Heart left ventricle (tissue), 16 donors: ENCODE measurements around the gene RNF175. TPM values are rescaled to one million over a fixed set of nuclear protein-coding genes. Genes with fewer than 3 reads are reported as not detected.

Source experiments
- ATAC-seq, 4 donors: fragments of 200-7000 bp; cut with Tn5 transposase; one replicate each; pipeline ENCODE4 v1.9.1; 2020 to 2022; ENCODE audit warnings: moderate library complexity in 4 of 4, mild to moderate bottlenecking in 3 of 4, moderate number of reproducible peaks in 1 of 4
- DNase-seq, 5 donors: peaks; one replicate each; pipeline ENCODE4 v3.0.0-alpha.2; 2020
- H3K27ac ChIP-seq, 12 donors: fragments of 200-600 bp; sonication (generic) in 4 of 12; one replicate each; pipeline versions ENCODE4 v1.5.0 to v1.8.0; 2016 to 2022; ENCODE audit warnings: mild to moderate bottlenecking in 2 of 12
- H3K27me3 ChIP-seq, 9 donors: fragments of 200-600 bp; sonication (generic) in 2 of 9; one replicate each; pipeline versions ENCODE4 v1.5.1 to v1.8.0; 2016 to 2022; ENCODE audit warnings: mild to moderate bottlenecking in 3 of 9
- H3K36me3 ChIP-seq, 9 donors: fragments of 200-600 bp; sonication (generic) in 2 of 9; one replicate each; pipeline versions ENCODE4 v1.5.0 to v1.8.0; 2018 to 2022; ENCODE audit warnings: mild to moderate bottlenecking in 2 of 9
- H3K4me1 ChIP-seq, 12 donors: fragments of 200-600 bp; sonication (generic) in 4 of 12; one replicate each; pipeline versions ENCODE4 v1.5.0 to v1.8.0; 2016 to 2022; ENCODE audit warnings: mild to moderate bottlenecking in 3 of 12
- H3K4me3 ChIP-seq, 12 donors: fragments of 200-600 bp; sonication (generic) in 4 of 12; one replicate each; pipeline versions ENCODE4 v1.5.0 to v1.8.0; 2017 to 2022; ENCODE audit warnings: mild to moderate bottlenecking in 9 of 12, moderate library complexity in 4 of 12
- H3K9me3 ChIP-seq, 12 donors: fragments of 200-600 bp; sonication (generic) in 4 of 12; one replicate each; pipeline versions ENCODE4 v1.5.0 to v1.8.0; 2016 to 2022; ENCODE audit warnings: mild to moderate bottlenecking in 1 of 12
- POLR2A ChIP-seq, 2 donors: fragments of 450-650 bp; IDR thresholded peaks; one replicate each; pipeline ENCODE4 v1.6.1; 2017; ENCODE audit warnings: antibody characterized with exemption in 2 of 2, mild to moderate bottlenecking in 2 of 2, moderate library complexity in 2 of 2
- WGBS, 4 donors: extraction: QIAGEN DNeasy Blood & Tissue Kit in 2 of 4; methylation state at CpG; one replicate each; pipeline versions ENCODE4 v1.1.5 to v1.1.7; 2013 to 2018; 5-methylcytosine and 5-hydroxymethylcytosine counted together
- intact Hi-C, 10 donors: fragments of 100-400 bp; cut with DNase I; formaldehyde crosslinking; loops; one replicate each; pipeline versions ENCODE4 v1.11.1 to v1.14.2; 2022
- polyA plus RNA-seq, 2 donors: library from polyadenylated mRNA; stranded (reverse); fragments of 200-250 nt; gene quantifications; one replicate each; pipeline ENCODE4 v1.2.3, GENCODE V29; 2013
- total RNA-seq, 9 donors: library from RNA; depleted of rRNA in 2 of 9; stranded (reverse); fragments of >200 nt in 2 of 9; fragmentation: NEBNext Ultra II Directional in 3 of 9; extraction: Animal tissue kit (Norgen Biotek cat#: 25700) in 3 of 9; gene quantifications; one replicate each; pipeline versions ENCODE4 v1.1.0 to v1.2.4, GENCODE V29; 2016 to 2023
- TF ChIP-seq, protein P1 (sequence below), 12 donors: fragments of 200-600 bp; sonication (generic) in 4 of 12; IDR thresholded peaks; one replicate each; pipeline versions ENCODE4 v1.5.0 to v1.8.0; 2018 to 2022; ENCODE audit warnings: antibody characterized with exemption in 12 of 12, mild to moderate bottlenecking in 5 of 12
- donor health status: ischemic (EF 13 %, LVEDD 7.1; RV severe dilation, severe dysfunction).
- donor health status: healthy with polysubstance abuse.
- donor health status: DM: no; HTN: yes; CAD: no.
- donor health status: DM: no; HTN: no; CAD: no.
- donor health status: ischemic (EF 25% LVEDD 6.9; RV normal size, moderate dysfunction).
- donor health status: ischemic (EF 25% LVEDD 5.7; RV mildly dilated, moderate dysfunction).
- donor health status: healthy.
- donor health status: DM: yes; HTN: yes; CAD: no.
- donor health status: ischemic (EF 35%, LVEDD 5.7; RV mildly dilated, moderate dysfunction).
- donor health status: nonischemic (EF 11% LVEDD 7.7; RV severe dilation, severe dysfunction).
- donor health status: DM: yes; HTN: yes; CAD: no.
- donor health status: PGD.
- donor health status: ischemic (EF 29% LVEDD 5.4; RV normal size, mild dysfunction).
- donor health status: nonischemic (EF 23%, LVEDD 6.1; RV moderate dilation, normal function).

The RNF175 gene
- total and polyA plus RNA-seq, 11 donors = 0.16 to 1.1 (median 0.55) TPM; not detected in 1

GRCh38 chr4:153781717-153782416, 22.0 kb upstream of the RNF175 start:
- H3K4me3 ChIP-seq = no peak overlapping the region
- H3K27ac ChIP-seq = no peak overlapping the region
- no peaks in the 10 kb centered on the region for H3K4me1 ChIP-seq
- H3K36me3 ChIP-seq = no peaks in the 10 kb centered on the region
- DNase-seq (no peak), ATAC-seq (no peak)
- H3K9me3 ChIP-seq = peaks cover 0 to 5% (median 0%) of the 10 kb centered on the region in 12 donors
- 57 to 69% (median 62%) methylated on average over 6 of the region's 6 CpGs for WGBS, 4 donors
- TF ChIP-seq POLR2A (IDR thresholded peaks at IDR 0.05) = no peak
- TF ChIP-seq, protein P1, sequence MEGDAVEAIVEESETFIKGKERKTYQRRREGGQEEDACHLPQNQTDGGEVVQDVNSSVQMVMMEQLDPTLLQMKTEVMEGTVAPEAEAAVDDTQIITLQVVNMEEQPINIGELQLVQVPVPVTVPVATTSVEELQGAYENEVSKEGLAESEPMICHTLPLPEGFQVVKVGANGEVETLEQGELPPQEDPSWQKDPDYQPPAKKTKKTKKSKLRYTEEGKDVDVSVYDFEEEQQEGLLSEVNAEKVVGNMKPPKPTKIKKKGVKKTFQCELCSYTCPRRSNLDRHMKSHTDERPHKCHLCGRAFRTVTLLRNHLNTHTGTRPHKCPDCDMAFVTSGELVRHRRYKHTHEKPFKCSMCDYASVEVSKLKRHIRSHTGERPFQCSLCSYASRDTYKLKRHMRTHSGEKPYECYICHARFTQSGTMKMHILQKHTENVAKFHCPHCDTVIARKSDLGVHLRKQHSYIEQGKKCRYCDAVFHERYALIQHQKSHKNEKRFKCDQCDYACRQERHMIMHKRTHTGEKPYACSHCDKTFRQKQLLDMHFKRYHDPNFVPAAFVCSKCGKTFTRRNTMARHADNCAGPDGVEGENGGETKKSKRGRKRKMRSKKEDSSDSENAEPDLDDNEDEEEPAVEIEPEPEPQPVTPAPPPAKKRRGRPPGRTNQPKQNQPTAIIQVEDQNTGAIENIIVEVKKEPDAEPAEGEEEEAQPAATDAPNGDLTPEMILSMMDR (IDR thresholded peaks at IDR 0.05) = no peak
- intact Hi-C loops = loop anchor here in 4 of 10 donors (10.0 kb wide), 3 partner anchors 523 to 723 kb away; no protein-coding TSS in a partner anchor
- peaks cover 0 to 64% (median 8%) of the 10 kb centered on the region in 9 donors for H3K27me3 ChIP-seq

DNA sequence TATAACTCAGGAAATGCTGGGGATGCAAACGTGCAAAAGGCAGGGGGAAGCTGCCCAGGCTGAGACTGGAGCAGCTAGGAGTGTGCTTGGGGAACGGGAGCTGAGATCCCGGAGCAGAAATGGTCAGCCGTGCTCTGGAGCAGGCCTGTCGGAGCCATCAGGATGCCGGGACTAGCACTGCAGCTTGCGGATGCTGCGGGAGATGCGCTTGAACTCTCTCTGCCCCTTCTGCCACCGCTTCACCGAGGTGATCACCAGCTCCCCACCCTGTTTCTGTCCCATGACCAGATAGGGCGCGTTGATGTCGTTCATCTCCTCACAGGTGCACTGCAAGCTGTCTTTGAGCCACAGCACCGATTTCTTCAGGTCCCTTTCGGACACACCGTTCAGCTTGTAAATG, 21.5 kb upstream of the RNF175 start:
- ATAC-seq = no peak
- WGBS, 4 donors = 81 to 88% (median 85%) methylated on average over 15 to 17 of the region's 17 CpGs
- peaks cover 0 to 58% (median 8%) of the 10 kb centered on the region in 9 donors for H3K27me3 ChIP-seq

GRCh38 chr4:153780876-153781275, 21.1 kb upstream of the RNF175 start:
- ATAC-seq (no peak), DNase-seq (no peak)
- no peak overlapping the region for H3K4me3 ChIP-seq
- 77 to 85% (median 83%) methylated on average over 1 of the region's 1 CpG for WGBS, 4 donors
- no peaks in the 10 kb centered on the region for H3K4me1 ChIP-seq
- intact Hi-C loops = loop anchor here in 4 of 10 donors (10.0 kb wide), 3 partner anchors 524 to 724 kb away; no protein-coding TSS in a partner anchor
- H3K9me3 ChIP-seq = peaks cover 0 to 5% (median 0%) of the 10 kb centered on the region in 12 donors
- no peak overlapping the region for H3K27ac ChIP-seq
- H3K36me3 ChIP-seq = no peaks in the 10 kb centered on the region
- H3K27me3 ChIP-seq = peaks cover 0 to 54% (median 8%) of the 10 kb centered on the region in 9 donors
- TF ChIP-seq POLR2A (IDR thresholded peaks at IDR 0.05) = no peak
- TF ChIP-seq, protein P1 (IDR thresholded peaks at IDR 0.05) = no peak

More for the DNA sequence above, 21.5 kb upstream of the RNF175 start:
- Histone ChIP-seq H3K27ac (no peak overlapping the region), H3K4me3 (no peak overlapping the region), H3K4me1 (no peaks in the 10 kb centered on the region), H3K9me3 (peaks cover 0 to 5% (median 0%) of the 10 kb centered on the region in 12 donors), H3K36me3 (no peaks in the 10 kb centered on the region)
- DNase-seq = no peak
- intact Hi-C loops = loop anchor here in 4 of 10 donors (10.0 kb wide), 3 partner anchors 524 to 724 kb away; no protein-coding TSS in a partner anchor
- no peak for TF ChIP-seq POLR2A (IDR thresholded peaks at IDR 0.05)
- TF ChIP-seq, protein P1 (IDR thresholded peaks at IDR 0.05) = no peak

DNA sequence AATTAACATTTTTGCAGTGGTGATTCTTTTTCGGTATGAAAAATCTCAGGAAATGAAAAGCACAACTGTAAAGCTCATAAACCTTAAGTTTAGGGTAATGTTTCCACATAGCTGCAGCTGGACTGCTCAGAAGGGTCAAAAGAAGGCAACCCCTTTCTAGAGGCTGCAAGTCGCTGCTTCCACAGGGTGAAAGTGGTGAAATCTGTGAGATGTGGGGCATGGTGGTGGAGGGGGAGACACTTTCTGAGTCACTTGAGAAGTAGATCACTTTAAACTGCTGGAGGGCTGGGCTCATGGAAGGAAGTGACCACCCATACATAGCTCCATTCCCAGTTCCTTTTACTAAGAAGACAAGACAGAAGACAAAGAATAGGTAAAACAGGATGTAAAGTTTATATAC, 20.4 kb upstream of the RNF175 start:
- no peak for TF ChIP-seq POLR2A (IDR thresholded peaks at IDR 0.05)
- TF ChIP-seq, protein P1 (IDR thresholded peaks at IDR 0.05) = no peak
- WGBS, 4 donors = 51 to 66% (median 59%) methylated on average over 2 of the region's 2 CpGs
- ATAC-seq = no peak
- no peak overlapping the region for H3K27ac ChIP-seq
- peaks cover 0 to 5% (median 0%) of the 10 kb centered on the region in 12 donors for H3K9me3 ChIP-seq
- intact Hi-C loops = loop anchor here in 4 of 10 donors (10.0 kb wide), 3 partner anchors 525 to 725 kb away; no protein-coding TSS in a partner anchor
- DNase-seq = no peak
- H3K4me3 ChIP-seq = no peak overlapping the region
- H3K27me3 ChIP-seq = peaks cover 0 to 49% (median 8%) of the 10 kb centered on the region in 9 donors
- no peaks in the 10 kb centered on the region for H3K36me3 ChIP-seq
- H3K4me1 ChIP-seq = no peaks in the 10 kb centered on the region
